ENCODE data around the gene POTEM.
"Not testable (repeated sequence)": the region's sequence is repeated elsewhere in the genome, so short reads cannot be mapped to it uniquely, and the experiment has no call there.

POTEM gene

DNA sequence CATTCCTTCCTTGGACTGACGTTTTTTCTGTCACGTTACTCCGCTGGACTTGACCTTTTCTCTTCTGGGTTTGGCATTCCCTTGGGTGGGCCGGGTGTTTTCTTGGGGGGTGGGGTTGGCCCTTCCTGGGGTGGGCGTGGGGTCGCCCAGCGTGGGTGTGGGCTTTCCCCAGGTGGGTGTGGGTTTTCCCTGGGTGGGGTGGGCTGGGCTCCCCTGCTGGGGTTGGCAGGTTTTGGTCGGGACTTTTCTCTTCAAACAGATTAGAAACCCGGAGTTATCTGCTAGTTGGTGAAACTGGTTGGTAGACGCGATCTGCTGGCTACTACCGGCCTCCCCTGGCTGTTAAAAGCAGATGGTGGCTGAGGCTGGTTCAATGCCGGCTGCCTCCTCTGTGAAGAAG, at the start of gene POTEM:
Gene POTEM, plus strand, starts transcription at position 301 of the 400 bp plus-strand sequence. Its CDS starts 52 bp downstream, at position 353.
- CTCF ChIA-PET, H3K4me3 Mint-ChIP-seq, H3K9me3 Mint-ChIP-seq, H3K36me3 Mint-ChIP-seq, H3K4me1 Mint-ChIP-seq, H3K27me3 Mint-ChIP-seq, H3K27ac Mint-ChIP-seq, DNase-seq: not testable (repeated sequence)

DNA sequence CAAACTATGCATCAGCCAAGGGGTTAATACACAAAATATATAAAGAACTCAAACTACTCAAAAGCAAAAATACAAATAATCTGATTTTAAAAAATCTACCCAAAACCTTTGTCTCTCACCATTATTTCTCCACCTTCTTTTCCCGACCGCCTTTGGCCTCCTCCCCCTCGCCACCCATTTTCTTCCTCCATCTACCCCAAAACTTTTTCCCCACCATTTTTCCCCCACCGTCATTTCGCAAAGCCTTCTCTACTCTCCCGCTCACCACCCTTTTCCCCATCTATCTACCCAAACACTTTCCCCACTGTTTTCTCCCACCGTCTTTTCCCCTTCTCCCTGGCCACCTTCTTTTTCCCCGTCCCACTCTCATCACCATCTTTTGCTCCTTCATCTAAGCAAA, 48.9 kb upstream of the POTEM start:
- H3K27ac Mint-ChIP-seq, H3K4me3 Mint-ChIP-seq, DNase-seq: not testable (repeated sequence)

DNA sequence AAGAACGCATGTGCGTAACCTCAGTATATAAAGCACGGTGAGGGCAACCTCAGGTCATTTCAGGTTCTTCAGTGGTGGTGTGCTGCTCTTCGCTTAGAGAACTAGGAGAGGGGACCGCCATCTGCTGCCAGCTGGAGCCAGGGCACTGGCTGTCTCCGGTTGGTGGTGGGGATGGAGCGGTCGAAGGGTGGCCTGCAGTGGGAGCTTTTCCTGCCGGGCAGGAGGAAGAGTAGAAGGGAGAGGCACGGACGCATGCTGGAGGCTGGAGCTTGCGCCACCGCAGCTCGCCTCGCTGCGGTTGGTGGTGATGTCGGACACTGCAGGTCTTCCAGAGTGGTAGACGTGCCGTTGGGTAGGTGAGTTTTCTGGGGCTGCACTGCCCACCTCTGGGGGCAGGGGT, 47.2 kb upstream of the POTEM start:
- DNase-seq, H3K27ac Mint-ChIP-seq, CTCF ChIA-PET, H3K4me1 Mint-ChIP-seq, H3K4me3 Mint-ChIP-seq, H3K9me3 Mint-ChIP-seq, H3K36me3 Mint-ChIP-seq, H3K27me3 Mint-ChIP-seq: not testable (repeated sequence)

More for the DNA sequence above, 48.9 kb upstream of the POTEM start:
- H3K9me3 Mint-ChIP-seq, H3K27me3 Mint-ChIP-seq, H3K4me1 Mint-ChIP-seq, CTCF ChIA-PET, H3K36me3 Mint-ChIP-seq: not testable (repeated sequence)

DNA sequence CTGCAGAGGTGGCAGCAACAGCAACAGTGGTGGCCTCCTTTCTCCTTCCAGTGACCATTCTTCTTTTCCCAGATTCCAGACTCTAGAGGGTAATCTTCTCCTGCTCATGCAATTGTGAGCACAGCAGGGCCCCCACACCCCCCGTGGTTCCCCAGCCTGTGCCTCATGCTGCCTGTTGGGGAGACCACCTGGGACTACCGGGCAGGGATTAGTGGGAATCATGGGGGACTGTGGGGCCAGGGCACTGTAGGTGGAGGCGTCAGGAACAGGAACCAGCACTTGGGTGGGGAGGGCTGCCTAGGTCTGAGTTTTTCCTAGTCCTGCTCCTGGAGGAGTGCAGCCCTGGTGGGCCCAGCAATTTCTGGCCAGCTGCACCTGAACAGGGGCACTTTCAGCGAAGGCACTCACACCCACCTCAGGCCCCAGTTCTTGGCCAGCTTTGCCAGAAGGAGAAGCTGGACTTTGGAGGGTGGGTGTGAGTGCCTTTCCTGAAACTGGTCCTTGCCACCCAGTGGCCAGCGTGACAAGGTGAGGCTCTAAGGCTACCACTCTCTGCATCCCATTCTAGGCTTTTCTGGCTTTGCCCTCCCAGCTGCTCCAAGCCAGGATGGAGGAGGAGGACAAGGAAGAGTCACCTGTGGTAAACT, 46.1 kb upstream of the POTEM start:
- H3K4me3 Mint-ChIP-seq, H3K27me3 Mint-ChIP-seq, H3K36me3 Mint-ChIP-seq, H3K27ac Mint-ChIP-seq, H3K9me3 Mint-ChIP-seq, H3K4me1 Mint-ChIP-seq, CTCF ChIA-PET: not testable (repeated sequence)
- peak; percentile 16 for DNase-seq

DNA sequence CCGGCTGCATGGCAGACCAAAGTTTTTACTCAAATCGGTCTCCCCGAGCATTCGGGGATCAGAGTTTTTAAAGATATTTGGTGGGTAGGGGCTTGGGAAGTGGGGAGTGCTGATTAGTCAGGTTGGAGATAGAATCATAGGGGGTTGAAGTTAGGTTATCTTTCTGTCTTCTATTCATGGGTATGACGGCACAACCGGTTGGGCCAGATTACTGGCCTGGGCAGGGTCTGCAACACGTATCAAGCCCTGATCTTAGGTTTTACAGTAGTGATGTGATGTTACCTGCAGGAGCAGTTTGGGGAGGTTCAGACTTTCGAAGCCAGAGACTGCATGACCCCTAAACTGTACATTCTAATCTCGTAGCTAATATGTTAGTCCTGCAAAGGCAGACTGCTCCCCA, 30.4 kb upstream of the POTEM start:
- H3K4me1 Mint-ChIP-seq, H3K36me3 Mint-ChIP-seq, H3K27ac Mint-ChIP-seq, CTCF ChIA-PET, H3K27me3 Mint-ChIP-seq, H3K9me3 Mint-ChIP-seq, H3K4me3 Mint-ChIP-seq, DNase-seq: not testable (repeated sequence)

DNA sequence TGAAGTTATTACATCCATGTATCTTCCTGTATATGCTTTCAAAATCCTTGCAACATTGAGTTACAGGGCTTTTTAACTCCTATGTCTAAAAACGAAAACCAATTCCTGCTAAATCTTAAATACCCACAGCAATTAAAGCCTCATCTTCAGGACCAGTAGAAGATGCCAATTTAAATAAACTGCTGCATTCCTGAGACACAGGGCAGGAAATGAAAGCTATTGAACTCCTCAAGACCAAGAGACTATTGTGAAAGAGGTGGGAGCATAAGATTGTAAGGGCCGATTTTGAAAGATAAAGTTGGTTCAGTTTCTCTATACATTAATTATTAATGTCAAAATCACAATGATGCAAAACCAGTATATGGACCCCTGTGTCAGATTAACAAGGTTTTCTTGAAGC, 28.5 kb upstream of the POTEM start:
- H3K9me3 Mint-ChIP-seq, CTCF ChIA-PET, H3K36me3 Mint-ChIP-seq, H3K4me1 Mint-ChIP-seq, H3K4me3 Mint-ChIP-seq, H3K27ac Mint-ChIP-seq, DNase-seq, H3K27me3 Mint-ChIP-seq: not testable (repeated sequence)

GRCh38 chr14:18949939-18950338, 17.3 kb upstream of the POTEM start:
- CTCF ChIA-PET, H3K27ac Mint-ChIP-seq, H3K4me1 Mint-ChIP-seq, H3K36me3 Mint-ChIP-seq, H3K4me3 Mint-ChIP-seq, H3K9me3 Mint-ChIP-seq, H3K27me3 Mint-ChIP-seq, DNase-seq: not testable (repeated sequence)

DNA sequence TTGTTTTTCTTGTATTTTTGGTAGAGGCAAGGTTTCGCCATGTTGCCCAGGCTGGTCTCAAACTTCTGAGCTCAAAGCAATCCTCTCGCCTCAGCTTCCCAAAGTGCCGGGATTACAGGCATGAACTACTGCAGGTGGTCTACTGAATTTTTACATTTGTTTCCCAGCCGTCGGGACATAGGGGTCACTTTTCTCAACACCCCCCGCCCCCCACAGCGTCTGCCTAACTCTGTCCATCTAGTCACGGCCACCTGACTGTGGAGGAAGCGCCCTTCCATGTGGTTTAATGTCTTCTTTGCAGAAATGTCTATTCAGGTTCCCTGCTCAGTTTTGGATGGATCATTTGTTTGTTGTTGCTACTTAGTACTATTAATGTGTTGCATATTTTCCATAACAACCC, 14.1 kb upstream of the POTEM start:
- CTCF ChIA-PET, H3K27me3 Mint-ChIP-seq, H3K27ac Mint-ChIP-seq, H3K9me3 Mint-ChIP-seq, H3K4me3 Mint-ChIP-seq, H3K4me1 Mint-ChIP-seq, H3K36me3 Mint-ChIP-seq: not testable (repeated sequence)
- DNase-seq: peak; percentile 20

DNA sequence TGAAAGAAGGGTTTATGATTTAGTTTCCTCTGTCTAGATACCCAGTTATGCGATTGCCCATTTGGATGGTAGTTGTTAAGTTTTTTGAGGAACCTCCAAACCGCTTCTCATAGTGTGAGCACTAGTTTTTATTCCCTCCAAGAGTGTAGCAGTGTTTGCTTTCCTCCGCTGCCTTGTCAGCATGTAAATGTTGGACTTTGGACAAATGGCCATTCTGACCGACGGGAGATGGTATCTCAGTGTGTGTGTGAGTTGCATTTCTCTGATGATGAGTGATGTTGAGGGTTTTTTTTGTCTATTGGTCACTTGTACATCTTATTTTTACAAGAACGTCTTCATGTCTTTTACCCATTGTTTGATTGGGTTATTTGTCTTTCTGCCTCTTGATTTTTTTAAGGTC, 11.4 kb upstream of the POTEM start:
- H3K27me3 Mint-ChIP-seq, H3K27ac Mint-ChIP-seq, H3K9me3 Mint-ChIP-seq, H3K4me3 Mint-ChIP-seq, DNase-seq, CTCF ChIA-PET, H3K36me3 Mint-ChIP-seq, H3K4me1 Mint-ChIP-seq: not testable (repeated sequence)

- DNase-seq, H3K9me3 Mint-ChIP-seq, H3K36me3 Mint-ChIP-seq, H3K4me1 Mint-ChIP-seq, CTCF ChIA-PET, H3K27me3 Mint-ChIP-seq, H3K4me3 Mint-ChIP-seq, H3K27ac Mint-ChIP-seq: not testable (repeated sequence)
Measured at GRCh38 chr14:18961576-18961975, 5.7 kb upstream of the POTEM start.

- H3K27me3 Mint-ChIP-seq, H3K27ac Mint-ChIP-seq, DNase-seq, H3K9me3 Mint-ChIP-seq, H3K4me3 Mint-ChIP-seq, H3K4me1 Mint-ChIP-seq, H3K36me3 Mint-ChIP-seq, CTCF ChIA-PET: not testable (repeated sequence)
Measured at GRCh38 chr14:18962143-18962542, 5.1 kb upstream of the POTEM start.

DNA sequence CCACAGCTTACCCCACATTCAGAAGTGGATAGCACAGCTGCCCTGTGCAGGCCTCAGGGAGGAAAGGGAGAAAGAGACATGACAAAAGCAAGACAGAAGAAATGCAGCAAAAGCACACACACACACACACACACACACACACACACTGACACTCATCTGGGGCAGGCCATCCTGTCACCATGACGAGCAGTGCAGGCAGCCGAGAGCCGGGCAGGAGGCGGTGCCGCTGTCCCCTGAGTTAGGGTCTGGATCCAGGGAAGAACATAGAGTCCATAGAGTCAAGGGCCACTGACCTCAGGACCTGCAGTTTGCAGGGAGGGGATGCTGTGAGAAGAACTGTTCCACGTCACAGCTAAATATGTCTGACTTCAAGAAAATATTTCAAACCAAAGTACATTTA, 4.0 kb upstream of the POTEM start:
- H3K4me3 Mint-ChIP-seq, DNase-seq, H3K27me3 Mint-ChIP-seq, H3K9me3 Mint-ChIP-seq, CTCF ChIA-PET, H3K36me3 Mint-ChIP-seq, H3K27ac Mint-ChIP-seq, H3K4me1 Mint-ChIP-seq: not testable (repeated sequence)

- H3K36me3 Mint-ChIP-seq, CTCF ChIA-PET, H3K27ac Mint-ChIP-seq, H3K27me3 Mint-ChIP-seq, DNase-seq, H3K4me3 Mint-ChIP-seq, H3K4me1 Mint-ChIP-seq, H3K9me3 Mint-ChIP-seq: not testable (repeated sequence)
Measured at GRCh38 chr14:18964878-18965277, 2.4 kb upstream of the POTEM start.

- H3K36me3 Mint-ChIP-seq, H3K27ac Mint-ChIP-seq, DNase-seq, H3K4me3 Mint-ChIP-seq, H3K9me3 Mint-ChIP-seq, H3K27me3 Mint-ChIP-seq, H3K4me1 Mint-ChIP-seq, CTCF ChIA-PET: not testable (repeated sequence)
Measured at GRCh38 chr14:19002566-19002965, 35.3 kb downstream of the POTEM start.

- H3K4me1 Mint-ChIP-seq, H3K36me3 Mint-ChIP-seq, H3K9me3 Mint-ChIP-seq, DNase-seq, H3K4me3 Mint-ChIP-seq, H3K27me3 Mint-ChIP-seq, H3K27ac Mint-ChIP-seq, CTCF ChIA-PET: not testable (repeated sequence)
Measured at GRCh38 chr14:19006490-19006889, 39.3 kb downstream of the POTEM start.

GRCh38 chr14:19007678-19008077, 40.4 kb downstream of the POTEM start:
- H3K36me3 Mint-ChIP-seq, H3K4me3 Mint-ChIP-seq, H3K27ac Mint-ChIP-seq, H3K9me3 Mint-ChIP-seq, CTCF ChIA-PET, H3K4me1 Mint-ChIP-seq, DNase-seq, H3K27me3 Mint-ChIP-seq: not testable (repeated sequence)

Measured in activated naive CD4-positive, alpha-beta T cell treated with anti-CD3 and anti-CD28 coated beads, Interleukin-2, amount 10 ng/mL, durations not matched to agents 7 days and 5 days (primary cell).